GM18867 (cell line): ENCODE measurements around the gene SRGAP3.

Experiments used
- ATAC-seq: cut with Tn5 transposase; IDR thresholded peaks from one replicate; pipeline ENCODE4 v1.9.1; 2021; ENCODE audit warnings: mild to moderate bottlenecking, moderate library complexity; ENCODE audit not compliant: unreplicated experiment

SRGAP3 gene

DNA sequence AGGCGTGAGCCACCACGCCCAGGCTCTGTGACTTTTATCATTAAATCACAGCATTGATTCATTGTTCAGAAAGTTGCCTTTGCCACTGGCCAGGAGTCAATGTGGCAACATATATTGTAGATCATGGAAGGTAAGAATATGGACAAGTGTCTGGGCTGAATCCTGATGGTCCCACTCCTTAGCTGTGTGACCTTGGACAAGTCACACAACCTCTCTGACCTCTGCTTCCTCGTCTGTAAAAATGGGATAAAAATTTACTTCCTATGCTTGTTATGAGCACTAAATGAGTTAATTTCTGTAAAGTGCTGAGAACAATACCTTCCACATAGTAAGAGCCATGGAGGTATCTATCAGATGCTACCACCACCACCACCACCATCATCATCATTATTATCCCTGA is 182.7 kb downstream of the SRGAP3 start:
- no peak for ATAC-seq

GRCh38 chr3:9066141-9066540 is 183.3 kb downstream of the SRGAP3 start:
- ATAC-seq: no peak

DNA sequence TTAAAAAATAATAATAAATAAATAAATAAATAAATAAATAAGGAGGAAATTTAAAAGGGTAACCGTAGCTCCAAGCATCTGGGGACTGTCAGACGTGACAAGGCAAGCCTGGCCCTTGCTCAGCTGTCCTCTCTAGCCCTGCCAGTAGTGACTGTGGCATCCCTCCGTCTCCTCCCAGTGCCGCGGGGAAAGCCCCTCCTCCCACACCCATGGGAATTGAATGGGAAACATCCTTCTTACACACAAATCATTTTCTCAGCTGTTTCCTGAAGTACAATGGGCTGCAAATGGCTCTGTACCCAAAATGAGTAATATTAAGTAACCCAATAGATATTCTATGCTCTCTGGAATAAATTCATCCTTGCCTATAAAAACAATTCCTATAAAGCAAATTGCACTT is 184.6 kb downstream of the SRGAP3 start:
- no peak for ATAC-seq

- no peak for ATAC-seq
These were observed 185.2 kb downstream of the SRGAP3 start for GRCh38 chr3:9064251-9064650.

DNA sequence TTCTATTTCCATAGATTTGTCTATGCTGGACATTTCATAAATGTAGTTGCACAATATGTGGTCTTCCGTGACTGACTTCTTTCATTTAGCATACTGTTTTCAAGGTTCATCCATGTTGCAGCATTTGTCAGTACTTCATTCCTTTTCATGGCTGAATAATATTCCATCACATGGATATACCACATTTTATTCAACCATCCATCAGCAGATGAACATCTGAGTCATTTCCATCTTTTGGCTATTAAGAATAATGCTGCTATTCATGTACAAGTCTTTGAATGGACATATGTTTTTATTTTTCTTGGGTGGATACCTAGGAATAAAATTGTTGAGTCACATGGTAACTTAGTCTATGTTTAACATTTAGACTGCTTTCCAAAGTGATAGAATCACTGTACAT is 186.9 kb downstream of the SRGAP3 start:
- no peak for ATAC-seq

DNA sequence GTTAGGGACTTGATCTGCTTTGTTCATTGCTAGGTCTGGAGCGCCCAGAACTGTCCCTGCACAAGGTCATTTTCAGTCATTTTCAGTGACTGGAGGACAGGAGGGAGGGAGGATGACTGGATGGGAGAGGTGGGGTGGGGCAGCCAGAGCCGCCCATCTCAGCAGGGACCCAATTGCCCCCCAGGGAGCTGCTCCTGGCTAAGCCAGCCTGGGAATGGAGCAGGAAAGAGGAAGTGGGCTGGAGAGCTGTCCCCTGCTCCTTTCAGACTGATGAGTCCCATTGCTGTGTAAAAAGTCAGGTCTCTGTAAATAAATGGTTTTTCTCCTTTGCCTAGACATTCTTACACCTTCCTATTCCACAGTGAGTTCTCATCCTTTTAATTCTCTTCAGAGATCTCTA is 187.8 kb downstream of the SRGAP3 start:
- ATAC-seq: no peak

DNA sequence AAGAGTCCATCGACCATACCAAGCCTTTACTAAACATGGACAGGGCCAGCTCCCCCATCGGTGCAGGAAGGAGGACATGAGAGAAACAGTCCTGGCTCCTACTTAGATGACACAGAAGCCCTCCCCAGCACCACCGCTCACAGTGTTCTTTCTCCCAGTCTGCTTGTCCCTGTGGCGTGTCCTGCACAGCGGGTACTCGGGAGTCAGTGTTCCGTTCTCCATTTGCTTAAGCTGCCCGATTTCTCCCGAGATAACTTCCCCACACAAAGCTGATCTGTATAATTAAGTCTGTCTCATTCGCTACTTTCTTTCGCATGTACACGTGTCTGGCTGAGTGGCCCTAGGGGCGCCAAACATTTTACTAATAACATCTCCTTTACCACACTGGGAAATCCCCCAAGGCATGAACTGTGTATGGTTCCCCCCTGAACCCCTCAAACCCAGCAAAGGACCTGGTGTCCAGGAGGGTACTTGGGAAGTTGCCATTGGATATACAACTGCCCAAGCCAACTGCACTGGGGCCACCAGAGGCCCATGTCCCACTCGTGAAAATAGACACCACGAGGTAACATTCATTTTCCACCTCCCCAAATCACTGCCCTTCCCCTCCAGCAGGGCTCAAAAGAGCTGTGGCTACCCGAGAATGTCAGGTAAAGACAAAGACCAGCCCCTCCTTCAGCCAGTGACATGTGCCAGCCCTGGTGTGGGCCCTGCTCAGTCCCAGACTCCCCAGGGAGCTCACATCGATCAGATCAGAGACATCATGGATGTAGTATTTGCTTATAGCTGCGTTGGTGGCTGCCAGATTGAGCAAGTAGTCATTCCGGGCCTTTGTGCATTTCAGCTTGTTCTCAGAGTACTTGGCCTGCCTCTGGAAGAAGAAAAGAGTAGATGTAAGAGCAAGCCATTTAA is 189.7 kb downstream of the SRGAP3 start:
- ATAC-seq: no peak

GRCh38 chr3:9056581-9056980 is 192.9 kb downstream of the SRGAP3 start:
- ATAC-seq: no peak

- ATAC-seq: no peak
These were observed 201.7 kb downstream of the SRGAP3 start for GRCh38 chr3:9047452-9048346.

GRCh38 chr3:9045371-9045770 is 204.1 kb downstream of the SRGAP3 start:
- no peak for ATAC-seq

DNA sequence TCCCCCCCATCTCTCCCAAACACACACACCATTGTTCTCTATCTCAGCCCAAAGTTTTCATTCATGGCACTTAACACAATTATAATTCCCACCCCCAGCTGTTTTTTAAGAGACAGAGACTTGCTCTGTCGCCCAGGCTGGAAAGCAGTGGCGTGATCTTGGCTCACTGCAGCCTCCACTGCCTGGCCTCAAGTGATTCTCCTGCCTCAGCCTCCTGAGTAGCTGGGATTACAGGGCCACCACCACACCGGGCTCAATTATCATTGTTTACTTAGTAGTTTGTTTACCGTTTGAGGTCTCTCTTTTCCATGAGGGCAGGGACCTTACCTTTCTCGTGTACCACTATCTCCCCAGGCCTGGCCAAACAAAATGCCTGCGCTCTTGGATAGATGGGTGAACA is 206.4 kb downstream of the SRGAP3 start:
- ATAC-seq: no peak

GRCh38 chr3:9041626-9042025 is 207.8 kb downstream of the SRGAP3 start:
- no peak for ATAC-seq

DNA sequence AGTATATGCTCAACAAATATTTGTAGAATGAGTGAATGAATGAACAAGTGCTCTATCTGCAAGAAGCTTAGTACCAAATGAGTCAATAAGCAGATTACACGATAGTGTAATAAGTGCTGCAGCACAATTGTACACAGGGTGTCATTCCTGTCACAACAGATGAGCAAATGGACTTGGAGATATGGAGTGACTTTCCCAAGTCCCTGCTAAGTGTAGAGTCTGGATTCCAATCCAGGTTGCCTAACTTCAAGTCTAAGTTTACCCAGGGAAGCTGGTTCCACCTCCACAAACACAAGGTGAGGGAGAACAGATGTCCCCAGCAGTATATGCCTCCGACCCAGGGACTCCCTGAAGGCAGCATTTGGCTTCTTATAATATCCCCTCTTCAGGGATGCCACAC is 208.4 kb downstream of the SRGAP3 start:
- no peak for ATAC-seq

DNA sequence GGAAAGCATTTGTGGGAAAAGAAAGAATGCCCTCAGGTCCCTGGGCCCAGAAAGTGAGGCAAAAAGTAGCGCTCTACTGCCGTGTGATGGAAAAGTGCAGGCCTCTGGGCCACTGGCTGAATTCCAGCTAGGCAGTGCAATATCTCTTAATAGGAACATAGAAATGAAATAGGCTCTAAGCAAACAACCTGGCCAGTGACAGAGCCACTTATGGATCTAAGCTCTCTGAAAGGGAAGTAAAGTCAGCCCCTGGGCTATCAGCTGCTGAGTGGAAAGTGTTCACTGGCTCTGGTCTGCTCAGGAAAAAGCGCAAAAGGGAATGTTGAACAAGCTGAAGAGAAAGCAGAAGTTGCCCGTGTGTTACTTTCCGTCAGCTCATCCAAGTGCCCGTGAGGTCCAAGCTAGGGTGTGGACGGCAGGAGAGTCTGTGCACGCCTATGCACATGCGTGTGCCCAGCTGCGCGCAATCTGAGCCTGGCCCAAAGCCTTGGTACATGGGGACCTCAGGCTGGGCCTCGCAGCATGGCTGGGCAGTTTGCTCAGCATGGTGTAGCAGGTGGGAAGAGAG is 212.2 kb downstream of the SRGAP3 start:
- no peak for ATAC-seq

DNA sequence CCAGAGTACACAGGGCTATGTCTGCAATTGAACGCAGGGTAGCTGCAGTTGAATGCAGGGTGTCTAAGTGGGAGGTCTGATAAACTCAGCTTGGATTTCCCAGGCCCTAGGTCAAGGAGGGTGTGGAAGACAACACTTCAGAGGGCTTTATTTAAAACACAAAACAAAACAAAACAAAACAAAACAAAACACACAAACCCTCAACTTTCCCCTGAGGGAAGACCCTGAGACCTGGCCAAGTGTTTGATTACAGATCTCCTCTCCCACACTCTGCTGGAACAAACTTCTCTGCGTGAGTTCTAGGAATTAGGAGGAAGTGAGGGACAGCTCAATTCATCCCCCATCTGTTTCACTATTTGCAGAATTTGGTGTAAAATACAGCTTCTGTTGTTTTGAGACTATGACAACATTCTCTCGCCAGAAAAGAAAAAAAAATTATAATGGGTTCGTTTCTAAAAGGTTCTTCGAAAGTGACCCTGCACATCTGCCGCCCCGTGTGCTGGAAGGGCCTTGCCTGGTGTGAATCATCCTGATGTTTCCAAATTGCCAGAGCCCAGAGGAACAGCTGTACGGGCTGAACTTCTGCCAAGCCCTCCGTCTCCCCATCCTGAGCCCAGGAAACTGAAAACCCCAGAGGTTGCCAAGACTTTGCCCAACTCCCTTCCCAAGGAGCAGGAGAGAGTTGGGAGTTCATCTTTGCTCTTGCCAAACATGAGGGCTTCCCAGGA is 212.9 kb downstream of the SRGAP3 start:
- no peak for ATAC-seq

DNA sequence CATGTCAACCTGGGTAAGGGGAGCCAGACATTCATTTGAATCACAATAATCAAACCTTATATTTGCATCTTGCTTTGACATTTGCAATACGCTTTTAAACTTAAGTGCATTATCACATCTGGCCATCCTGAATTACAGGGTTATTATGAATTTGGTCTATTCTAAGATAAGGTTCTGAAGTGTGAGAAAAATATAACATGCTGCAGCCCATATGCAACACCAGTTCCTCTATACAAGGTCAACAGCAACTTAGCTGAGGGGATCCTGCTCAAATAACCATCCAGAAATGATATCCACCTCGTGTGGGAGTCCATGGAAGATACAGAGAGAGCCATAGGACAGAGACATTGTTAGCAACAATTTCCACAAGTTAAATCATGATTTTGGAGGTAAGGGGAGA is 213.5 kb downstream of the SRGAP3 start:
- ATAC-seq: no peak

GRCh38 chr3:9035473-9035872 is 214.0 kb downstream of the SRGAP3 start:
- ATAC-seq: no peak

DNA sequence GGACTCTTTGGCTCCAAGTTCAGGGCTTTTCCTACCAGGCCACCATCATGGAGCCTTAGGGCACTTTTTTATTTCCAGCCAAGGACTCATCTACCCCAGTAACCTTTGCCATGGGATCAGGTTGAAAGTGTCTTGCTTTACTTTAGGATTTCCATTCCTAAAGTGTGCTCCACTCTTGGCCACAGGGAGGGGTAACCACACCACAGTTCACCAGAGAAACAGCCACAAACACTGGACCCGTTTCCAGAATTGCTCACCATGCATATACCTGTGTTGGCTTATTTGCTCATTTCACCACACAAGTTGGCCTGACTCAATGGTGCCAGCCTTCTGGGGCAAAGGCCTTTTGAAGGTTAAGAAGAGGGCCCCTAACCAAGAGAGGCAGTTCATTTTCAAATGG is 215.6 kb downstream of the SRGAP3 start:
- no peak for ATAC-seq

- ATAC-seq: no peak
These were observed 217.1 kb downstream of the SRGAP3 start for GRCh38 chr3:9032231-9032777.

DNA sequence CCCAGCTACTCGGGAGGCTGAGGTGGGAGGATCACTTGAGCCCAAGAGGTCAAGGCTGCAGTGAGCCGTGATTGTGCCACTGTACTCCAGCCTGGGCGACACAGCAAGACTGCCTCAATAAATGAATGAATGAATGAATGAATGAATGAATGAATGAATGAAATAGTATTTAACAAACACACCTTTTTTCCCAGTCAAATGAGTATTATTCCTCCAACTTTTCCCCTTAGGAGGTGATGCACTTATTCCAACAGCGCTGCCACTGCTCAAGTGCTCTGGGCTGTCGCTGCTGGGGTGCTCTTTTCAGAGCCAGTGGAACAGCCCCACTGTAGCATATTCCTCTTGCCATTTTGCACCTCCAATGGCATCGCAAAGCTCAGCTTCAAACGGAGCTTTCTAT is 219.4 kb downstream of the SRGAP3 start:
- no peak for ATAC-seq

- no peak for ATAC-seq
These were observed 221.3 kb downstream of the SRGAP3 start for GRCh38 chr3:9028134-9028533.
